Measurements from ENCODE around the gene PLPPR4.

Gene PLPPR4

GRCh38 chr1:99358770-99359169 lies 94.5 kb downstream of the PLPPR4 start:
- DNase-seq = no peak

Measured in NCI-H526 treated with DMSO at 0.1 percent for 48 hours (cell line).